ENCODE results near the gene TRIM4.
"Not testable (repeated sequence)": the region's sequence is repeated elsewhere in the genome, so short reads cannot be mapped to it uniquely, and the experiment has no call there.

The TRIM4 gene

DNA sequence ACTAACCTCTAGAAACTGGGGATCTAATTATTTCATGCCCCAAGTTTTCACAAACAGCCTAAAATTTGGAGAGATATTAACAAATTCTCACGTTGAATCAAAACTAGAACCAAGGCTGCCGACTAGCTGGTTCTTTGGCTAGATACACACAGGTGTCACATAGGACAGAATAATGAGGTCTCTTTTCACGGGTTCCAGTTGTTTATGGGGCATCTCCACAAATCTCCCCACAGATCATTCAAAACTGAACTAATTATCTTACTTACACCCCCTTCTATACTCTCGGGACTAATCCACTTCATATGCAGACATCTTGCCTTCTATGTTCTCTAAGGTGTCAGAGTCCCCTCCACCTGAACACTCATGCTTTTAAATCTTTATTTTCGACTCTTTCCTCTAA lies 26.1 kb downstream of the TRIM4 start:
- DNase-seq (ENCODE audit: low read depth), result no peak
- TF ChIP-seq, protein P1, sequence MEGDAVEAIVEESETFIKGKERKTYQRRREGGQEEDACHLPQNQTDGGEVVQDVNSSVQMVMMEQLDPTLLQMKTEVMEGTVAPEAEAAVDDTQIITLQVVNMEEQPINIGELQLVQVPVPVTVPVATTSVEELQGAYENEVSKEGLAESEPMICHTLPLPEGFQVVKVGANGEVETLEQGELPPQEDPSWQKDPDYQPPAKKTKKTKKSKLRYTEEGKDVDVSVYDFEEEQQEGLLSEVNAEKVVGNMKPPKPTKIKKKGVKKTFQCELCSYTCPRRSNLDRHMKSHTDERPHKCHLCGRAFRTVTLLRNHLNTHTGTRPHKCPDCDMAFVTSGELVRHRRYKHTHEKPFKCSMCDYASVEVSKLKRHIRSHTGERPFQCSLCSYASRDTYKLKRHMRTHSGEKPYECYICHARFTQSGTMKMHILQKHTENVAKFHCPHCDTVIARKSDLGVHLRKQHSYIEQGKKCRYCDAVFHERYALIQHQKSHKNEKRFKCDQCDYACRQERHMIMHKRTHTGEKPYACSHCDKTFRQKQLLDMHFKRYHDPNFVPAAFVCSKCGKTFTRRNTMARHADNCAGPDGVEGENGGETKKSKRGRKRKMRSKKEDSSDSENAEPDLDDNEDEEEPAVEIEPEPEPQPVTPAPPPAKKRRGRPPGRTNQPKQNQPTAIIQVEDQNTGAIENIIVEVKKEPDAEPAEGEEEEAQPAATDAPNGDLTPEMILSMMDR (IDR thresholded peaks at IDR 0.05; ENCODE audit: low read depth, low read length, missing control alignments), result no peak
- no peak overlapping the region for H3K4me3 ChIP-seq (ENCODE audit: low read depth, low read length)

- not testable (repeated sequence) for DNase-seq (ENCODE audit: low read depth); H3K4me3 ChIP-seq (ENCODE audit: low read depth, low read length)
These were observed 29.0 kb downstream of the TRIM4 start for GRCh38 chr7:99890348-99890747.

GRCh38 chr7:99888366-99888765 lies 31.0 kb downstream of the TRIM4 start:
- not testable (repeated sequence) for H3K4me3 ChIP-seq (ENCODE audit: low read depth, low read length); DNase-seq (ENCODE audit: low read depth)

DNA sequence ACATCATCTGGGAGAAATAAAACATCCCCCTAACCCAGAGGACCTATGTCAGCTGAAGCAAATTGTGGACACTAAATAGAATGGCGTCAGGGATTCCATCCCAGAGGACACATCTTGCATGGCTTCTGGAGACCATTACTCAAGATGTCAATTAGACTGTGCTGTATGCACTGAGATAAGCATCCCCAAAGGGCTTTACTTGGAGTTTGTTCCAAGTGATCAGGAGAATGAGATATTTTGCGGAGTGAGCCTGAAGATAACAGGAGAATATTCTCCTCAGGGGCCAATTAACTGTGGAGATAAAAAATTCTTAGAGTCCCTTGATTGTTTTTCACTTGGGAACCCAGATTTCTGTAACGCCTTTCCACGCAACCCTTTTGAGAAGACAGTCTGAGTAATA lies 38.0 kb downstream of the TRIM4 start:
- TF ChIP-seq, protein P1 (IDR thresholded peaks at IDR 0.05; ENCODE audit: low read depth, low read length, missing control alignments), result no peak
- no peak overlapping the region for H3K4me3 ChIP-seq (ENCODE audit: low read depth, low read length)
- DNase-seq (ENCODE audit: low read depth), result no peak

DNA sequence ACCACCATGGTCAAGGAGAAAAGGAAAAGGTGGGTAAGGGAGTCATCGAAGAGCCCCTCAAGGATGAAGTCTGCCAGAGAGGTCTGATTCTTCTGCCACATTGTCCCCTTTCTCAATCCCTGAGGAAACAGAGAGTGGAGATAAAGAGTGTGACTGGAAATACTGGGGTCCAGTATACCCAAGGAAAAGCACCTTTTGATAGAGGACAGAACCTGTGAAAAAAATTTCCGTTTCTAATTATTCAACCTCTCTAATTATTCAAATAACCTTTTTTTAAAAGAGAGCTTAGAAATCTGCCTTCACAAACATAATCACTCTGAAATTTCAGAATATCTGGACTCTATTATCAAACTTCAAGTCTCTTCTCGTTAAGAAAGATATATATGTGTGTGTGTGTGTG lies 42.4 kb downstream of the TRIM4 start, which contains the start of gene OR2AE1:
TSS of gene OR2AE1 (minus strand) at position 101 of the 400 bp plus-strand sequence. CDS start at position 101, 0 bp downstream.
- TF ChIP-seq, protein P1 (IDR thresholded peaks at IDR 0.05; ENCODE audit: low read depth, low read length, missing control alignments), result no peak
- H3K4me3 ChIP-seq (ENCODE audit: low read depth, low read length), result no peak within 1 kb of the TSS
- no peak for DNase-seq (ENCODE audit: low read depth)

DNA sequence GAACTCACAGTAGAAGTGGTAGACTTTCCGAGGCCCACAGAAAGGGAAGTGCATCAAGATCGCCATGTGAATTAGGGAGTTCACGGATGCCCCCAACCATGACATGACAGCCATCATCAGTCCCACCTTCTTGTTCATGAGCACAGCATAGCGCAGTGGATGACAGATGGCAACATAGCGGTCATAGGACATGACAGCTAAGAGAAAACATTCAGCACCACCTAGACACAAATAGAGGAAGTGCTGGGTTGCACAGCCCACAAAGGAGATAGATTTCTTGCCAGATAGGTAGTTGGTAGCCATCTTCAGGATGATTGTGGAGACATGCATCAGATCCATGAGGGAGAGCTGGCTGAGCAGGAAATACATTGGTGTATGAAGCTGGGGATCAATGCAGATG lies 42.8 kb downstream of the TRIM4 start:
- H3K4me3 ChIP-seq (ENCODE audit: low read depth, low read length), result no peak overlapping the region
- DNase-seq (ENCODE audit: low read depth), result no peak
- TF ChIP-seq, protein P1 (IDR thresholded peaks at IDR 0.05; ENCODE audit: low read depth, low read length, missing control alignments), result no peak

DNA sequence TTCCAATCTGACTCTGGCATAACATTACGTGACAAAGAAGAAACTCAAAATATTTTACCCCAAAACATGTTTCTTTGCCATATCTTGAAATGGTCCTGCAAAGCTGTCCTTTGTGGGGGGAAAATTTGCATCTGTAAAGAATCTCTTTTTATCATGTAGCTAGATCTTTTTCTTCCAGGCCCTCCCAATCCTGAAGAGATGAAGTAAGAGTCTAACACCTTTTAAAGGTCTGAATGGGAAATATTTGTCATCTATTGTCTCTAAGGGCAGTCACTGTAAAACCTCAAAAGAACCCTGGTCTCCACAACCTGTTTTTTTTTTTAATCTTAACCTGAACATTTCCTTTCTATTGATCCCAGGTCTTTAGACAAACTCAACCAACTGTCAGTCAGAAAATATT lies 51.1 kb downstream of the TRIM4 start:
- TF ChIP-seq, protein P1 (IDR thresholded peaks at IDR 0.05; ENCODE audit: low read depth, low read length, missing control alignments), result no peak
- DNase-seq (ENCODE audit: low read depth), result no peak
- H3K4me3 ChIP-seq (ENCODE audit: low read depth, low read length), result no peak overlapping the region

GRCh38 chr7:99867477-99867876 lies 51.9 kb downstream of the TRIM4 start:
- DNase-seq (ENCODE audit: low read depth); H3K4me3 ChIP-seq (ENCODE audit: low read depth, low read length): not testable (repeated sequence)

GRCh38 chr7:99863847-99864440 lies 55.4 kb downstream of the TRIM4 start:
- no peak for DNase-seq (ENCODE audit: low read depth)
- no peak overlapping the region for H3K4me3 ChIP-seq (ENCODE audit: low read depth, low read length)
- TF ChIP-seq, protein P1 (IDR thresholded peaks at IDR 0.05; ENCODE audit: low read depth, low read length, missing control alignments), result no peak

All from GM12864 (cell line).